CD4-positive, CD25-positive, alpha-beta regulatory T cell (primary cell): ENCODE results near the gene RPL22. TPM values are rescaled to one million over a fixed set of nuclear protein-coding genes. Genes with fewer than 3 reads are reported as not detected.

ENCODE experiments used
- ATAC-seq, 2 donors: fragments of 150-1000 bp; cut with Tn5 transposase; one replicate each; pipeline ENCODE4 v1.10.0; 2021; ENCODE audit warnings: low read depth in 2 of 2, moderate number of reproducible peaks in 2 of 2, moderate library complexity in 1 of 2
- DNase-seq, 3 donors: peaks; one replicate each; pipeline versions ENCODE4 v3.0.0 to v3.0.0-alpha.2; 2012 to 2022; ENCODE audit warnings: mixed read lengths in 1 of 3
- H3K27ac ChIP-seq: one replicate; pipeline ENCODE4 v1.7.0; 2013; ENCODE audit warnings: mild to moderate bottlenecking, low read length; ENCODE audit not compliant: insufficient read depth, poor library complexity, severe bottlenecking
- H3K27me3 ChIP-seq: one replicate; pipeline ENCODE4 v1.7.0; 2013; ENCODE audit warnings: low read length; ENCODE audit not compliant: control insufficient read depth, insufficient read depth
- H3K36me3 ChIP-seq: one replicate; pipeline ENCODE4 v1.7.0; 2013; ENCODE audit warnings: mild to moderate bottlenecking, low read length, moderate library complexity; ENCODE audit not compliant: control insufficient read depth, insufficient read depth
- H3K4me1 ChIP-seq: 2 replicates; pipeline ENCODE4 v1.7.0; 2013; ENCODE audit warnings: mild to moderate bottlenecking, low read length; ENCODE audit not compliant: insufficient read depth, control insufficient read depth, poor library complexity, severe bottlenecking
- H3K4me3 ChIP-seq: one replicate; pipeline ENCODE4 v1.7.0; 2013; ENCODE audit warnings: low read depth, mild to moderate bottlenecking, low read length, moderate library complexity
- H3K9me3 ChIP-seq, 2 experiments: 1 replicate in 1 of 2; 2 replicates in 1 of 2; pipeline ENCODE4 v1.7.0; 2013; ENCODE audit warnings: low read length in 2 of 2, mild to moderate bottlenecking in 1 of 2, moderate library complexity in 1 of 2; ENCODE audit not compliant: control insufficient read depth in 2 of 2
- H3K27ac Mint-ChIP-seq, 3 donors: one replicate each; pipeline ENCODE4 v1.8.0; 2020 to 2022; ENCODE audit warnings: mild to moderate bottlenecking in 3 of 3, mixed read lengths in 3 of 3, moderate library complexity in 2 of 3
- H3K27me3 Mint-ChIP-seq: one replicate; pipeline ENCODE4 v1.8.0; 2022; ENCODE audit warnings: mild to moderate bottlenecking, mixed read lengths
- H3K36me3 Mint-ChIP-seq: one replicate; pipeline ENCODE4 v1.8.0; 2020; ENCODE audit warnings: mixed read lengths
- H3K4me1 Mint-ChIP-seq, 4 donors: one replicate each; pipeline ENCODE4 v1.8.0; 2020 to 2022; ENCODE audit warnings: mixed read lengths in 4 of 4, mild to moderate bottlenecking in 1 of 4
- H3K4me3 Mint-ChIP-seq, 4 donors: one replicate each; pipeline ENCODE4 v1.8.0; 2020 to 2022; ENCODE audit warnings: mild to moderate bottlenecking in 4 of 4, mixed read lengths in 4 of 4, moderate library complexity in 3 of 4
- H3K9me3 Mint-ChIP-seq, 7 donors: one replicate each; pipeline ENCODE4 v1.8.0; 2020 to 2022; ENCODE audit warnings: mixed read lengths in 7 of 7, mild to moderate bottlenecking in 3 of 7, moderate library complexity in 2 of 7
- polyA plus RNA-seq, 4 donors: library from polyadenylated mRNA; unstranded; fragments of 300-500 nt; fragmentation: Illumina TruSeq; gene quantifications; one replicate each; pipeline ENCODE4 v1.2.3, GENCODE V29; 2021
- total RNA-seq: library from RNA; stranded (reverse); gene quantifications from one replicate; pipeline ENCODE4 v1.2.3, GENCODE V29; 2022

The RPL22 gene
- total and polyA plus RNA-seq, 5 donors from 2014 or later: 152 to 405 (median 196) TPM

- H3K9me3 Mint-ChIP-seq: no peaks in the 10 kb centered on the region
- Histone ChIP-seq H3K27me3 (no peaks in the 10 kb centered on the region), H3K27ac (no peak overlapping the region), H3K36me3 (no peaks in the 10 kb centered on the region), H3K4me1 (no peaks in the 10 kb centered on the region), H3K9me3 (no peaks in the 10 kb centered on the region), H3K4me3 (no peak overlapping the region)
- DNase-seq (no peak), ATAC-seq (no peak)
- H3K4me3 Mint-ChIP-seq: no peak overlapping the region
- H3K27ac Mint-ChIP-seq: no peak overlapping the region
- no peaks in the 10 kb centered on the region for H3K4me1 Mint-ChIP-seq
- H3K27me3 Mint-ChIP-seq: peaks cover 4% of the 10 kb centered on the region
- H3K36me3 Mint-ChIP-seq: no peaks in the 10 kb centered on the region
These were observed 33.2 kb downstream of the RPL22 start for GRCh38 chr1:6166221-6166620.

GRCh38 chr1:6165441-6165985 is 33.9 kb downstream of the RPL22 start:
- ATAC-seq: no peak
- H3K36me3 ChIP-seq: no peaks in the 10 kb centered on the region
- peaks cover 4% of the 10 kb centered on the region for H3K27me3 Mint-ChIP-seq
- H3K36me3 Mint-ChIP-seq: no peaks in the 10 kb centered on the region
- no peak overlapping the region for H3K27ac Mint-ChIP-seq
- H3K4me3 Mint-ChIP-seq: no peak overlapping the region
- H3K9me3 Mint-ChIP-seq: no peaks in the 10 kb centered on the region
- H3K27me3 ChIP-seq: no peaks in the 10 kb centered on the region
- H3K9me3 ChIP-seq: no peaks in the 10 kb centered on the region
- H3K4me1 ChIP-seq: no peaks in the 10 kb centered on the region
- DNase-seq: no peak
- no peaks in the 10 kb centered on the region for H3K4me1 Mint-ChIP-seq
- no peak overlapping the region for H3K4me3 ChIP-seq
- no peak overlapping the region for H3K27ac ChIP-seq

GRCh38 chr1:6165027-6165426 is 34.4 kb downstream of the RPL22 start:
- no peak overlapping the region for H3K27ac Mint-ChIP-seq

GRCh38 chr1:6163973-6164617 is 35.3 kb downstream of the RPL22 start:
- no peak for DNase-seq
- no peak overlapping the region for H3K4me3 ChIP-seq
- no peak for ATAC-seq
- Mint-ChIP-seq H3K36me3 (peaks cover 3% of the 10 kb centered on the region), H3K9me3 (no peaks in the 10 kb centered on the region), H3K4me3 (no peak overlapping the region), H3K27me3 (no peaks in the 10 kb centered on the region), H3K4me1 (no peaks in the 10 kb centered on the region), H3K27ac (no peak overlapping the region)
- H3K27ac ChIP-seq: no peak overlapping the region
- no peaks in the 10 kb centered on the region for H3K9me3 ChIP-seq
- no peaks in the 10 kb centered on the region for H3K27me3 ChIP-seq
- no peaks in the 10 kb centered on the region for H3K4me1 ChIP-seq
- no peaks in the 10 kb centered on the region for H3K36me3 ChIP-seq

More at GRCh38 chr1:6165027-6165426, 34.4 kb downstream of the RPL22 start:
- DNase-seq: no peak
- no peak for ATAC-seq
- H3K4me3 ChIP-seq: no peak overlapping the region
- H3K4me3 Mint-ChIP-seq: no peak overlapping the region
- no peaks in the 10 kb centered on the region for H3K9me3 Mint-ChIP-seq
- H3K36me3 ChIP-seq: no peaks in the 10 kb centered on the region
- no peaks in the 10 kb centered on the region for H3K27me3 ChIP-seq
- H3K27me3 Mint-ChIP-seq: peaks cover 4% of the 10 kb centered on the region
- H3K9me3 ChIP-seq: no peaks in the 10 kb centered on the region
- H3K27ac ChIP-seq: no peak overlapping the region
- no peaks in the 10 kb centered on the region for H3K4me1 ChIP-seq
- no peaks in the 10 kb centered on the region for H3K36me3 Mint-ChIP-seq
- H3K4me1 Mint-ChIP-seq: no peaks in the 10 kb centered on the region

- Histone ChIP-seq H3K4me3 (no peak overlapping the region), H3K9me3 (no peaks in the 10 kb centered on the region), H3K4me1 (no peaks in the 10 kb centered on the region), H3K27me3 (no peaks in the 10 kb centered on the region), H3K36me3 (no peaks in the 10 kb centered on the region), H3K27ac (no peak overlapping the region)
- no peaks in the 10 kb centered on the region for H3K4me1 Mint-ChIP-seq
- no peak overlapping the region for H3K4me3 Mint-ChIP-seq
- peaks cover 4% of the 10 kb centered on the region for H3K36me3 Mint-ChIP-seq
- H3K27me3 Mint-ChIP-seq: no peaks in the 10 kb centered on the region
- H3K27ac Mint-ChIP-seq: no peak overlapping the region
- DNase-seq (no peak), ATAC-seq (no peak)
- no peaks in the 10 kb centered on the region for H3K9me3 Mint-ChIP-seq
These were observed 36.0 kb downstream of the RPL22 start for GRCh38 chr1:6163191-6163972.

- Histone ChIP-seq H3K9me3 (no peaks in the 10 kb centered on the region), H3K36me3 (no peaks in the 10 kb centered on the region), H3K27ac (no peak overlapping the region), H3K4me3 (no peak overlapping the region), H3K27me3 (no peaks in the 10 kb centered on the region), H3K4me1 (no peaks in the 10 kb centered on the region)
- H3K9me3 Mint-ChIP-seq: no peaks in the 10 kb centered on the region
- H3K4me3 Mint-ChIP-seq: no peak overlapping the region
- no peaks in the 10 kb centered on the region for H3K27me3 Mint-ChIP-seq
- peaks cover 4% of the 10 kb centered on the region for H3K36me3 Mint-ChIP-seq
- peaks cover 0 to 2% (median 0%) of the 10 kb centered on the region in 4 donors for H3K4me1 Mint-ChIP-seq
- no peak overlapping the region for H3K27ac Mint-ChIP-seq
- ATAC-seq (no peak), DNase-seq (no peak)
These were observed 36.6 kb downstream of the RPL22 start for GRCh38 chr1:6162773-6163172.

- peaks cover 0 to 5% (median 0%) of the 10 kb centered on the region in 4 donors for H3K4me1 Mint-ChIP-seq
- H3K36me3 Mint-ChIP-seq: peaks cover 4% of the 10 kb centered on the region
- Histone ChIP-seq H3K27ac (no peak overlapping the region), H3K27me3 (no peaks in the 10 kb centered on the region), H3K4me3 (no peak overlapping the region), H3K9me3 (no peaks in the 10 kb centered on the region), H3K36me3 (no peaks in the 10 kb centered on the region), H3K4me1 (no peaks in the 10 kb centered on the region)
- no peaks in the 10 kb centered on the region for H3K9me3 Mint-ChIP-seq
- ATAC-seq (no peak), DNase-seq (no peak)
- H3K4me3 Mint-ChIP-seq: no peak overlapping the region
- H3K27me3 Mint-ChIP-seq: no peaks in the 10 kb centered on the region
- no peak overlapping the region for H3K27ac Mint-ChIP-seq
These were observed 37.1 kb downstream of the RPL22 start for GRCh38 chr1:6162341-6162740.
